Activated naive CD4-positive, alpha-beta T cell treated with Interleukin-2 at 50 U/mL for 16 hours (primary cell): ENCODE results near the gene STPG3.

Experiments
- DNase-seq: peaks from one replicate; pipeline ENCODE4 v3.0.0-alpha.2; 2020

The STPG3 gene

DNA sequence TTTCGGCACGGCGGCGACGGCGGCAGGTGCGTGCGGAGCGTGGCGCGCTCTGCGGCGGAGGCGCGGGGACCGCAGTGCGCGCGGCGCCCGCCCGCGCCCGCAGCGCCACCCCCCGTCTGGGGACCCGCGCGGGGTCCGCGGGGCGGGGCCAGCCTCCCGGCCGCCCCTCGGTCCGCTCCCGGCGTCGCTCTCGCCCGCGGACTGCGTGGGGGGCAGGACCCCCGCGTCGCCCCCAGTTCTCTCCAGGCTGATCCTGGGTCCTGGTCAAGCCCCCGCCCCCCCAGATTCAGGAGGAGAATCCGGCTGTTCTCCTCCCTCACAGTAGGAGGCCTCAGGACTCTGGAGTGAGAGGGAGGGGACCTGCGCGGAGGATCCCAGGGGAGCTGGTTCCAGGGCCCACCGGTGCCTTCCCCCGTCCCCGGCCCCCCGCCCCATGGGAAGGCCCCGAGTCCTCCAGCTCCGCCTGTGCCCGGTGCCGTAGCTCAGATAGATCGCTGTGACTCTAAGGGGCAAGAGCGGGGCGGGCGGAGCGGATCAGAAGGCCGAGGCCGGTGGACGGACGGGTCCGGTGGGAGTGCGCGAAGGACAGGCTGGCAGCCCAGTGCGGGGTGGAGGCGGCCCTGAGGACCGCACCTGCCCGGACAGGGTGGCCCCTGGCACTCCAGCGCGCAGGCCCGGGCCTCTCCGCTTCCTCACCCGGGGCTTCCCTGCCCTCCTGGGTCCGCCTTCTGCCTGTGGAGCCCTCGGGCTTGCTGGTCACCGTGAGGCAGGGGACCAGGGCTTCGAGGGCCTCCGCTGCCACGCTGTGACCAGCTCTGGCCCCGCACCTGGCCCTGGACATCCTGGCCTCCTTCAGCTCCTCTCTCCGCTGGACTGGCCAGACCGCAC lies 28.7 kb upstream of the STPG3 start, which contains the start of gene RNF208:
Gene RNF208 (minus strand): TSS at position 51 of the 888 bp plus-strand sequence. CDS start 1,028 bp downstream, outside the sequence.
- no peak for DNase-seq

DNA sequence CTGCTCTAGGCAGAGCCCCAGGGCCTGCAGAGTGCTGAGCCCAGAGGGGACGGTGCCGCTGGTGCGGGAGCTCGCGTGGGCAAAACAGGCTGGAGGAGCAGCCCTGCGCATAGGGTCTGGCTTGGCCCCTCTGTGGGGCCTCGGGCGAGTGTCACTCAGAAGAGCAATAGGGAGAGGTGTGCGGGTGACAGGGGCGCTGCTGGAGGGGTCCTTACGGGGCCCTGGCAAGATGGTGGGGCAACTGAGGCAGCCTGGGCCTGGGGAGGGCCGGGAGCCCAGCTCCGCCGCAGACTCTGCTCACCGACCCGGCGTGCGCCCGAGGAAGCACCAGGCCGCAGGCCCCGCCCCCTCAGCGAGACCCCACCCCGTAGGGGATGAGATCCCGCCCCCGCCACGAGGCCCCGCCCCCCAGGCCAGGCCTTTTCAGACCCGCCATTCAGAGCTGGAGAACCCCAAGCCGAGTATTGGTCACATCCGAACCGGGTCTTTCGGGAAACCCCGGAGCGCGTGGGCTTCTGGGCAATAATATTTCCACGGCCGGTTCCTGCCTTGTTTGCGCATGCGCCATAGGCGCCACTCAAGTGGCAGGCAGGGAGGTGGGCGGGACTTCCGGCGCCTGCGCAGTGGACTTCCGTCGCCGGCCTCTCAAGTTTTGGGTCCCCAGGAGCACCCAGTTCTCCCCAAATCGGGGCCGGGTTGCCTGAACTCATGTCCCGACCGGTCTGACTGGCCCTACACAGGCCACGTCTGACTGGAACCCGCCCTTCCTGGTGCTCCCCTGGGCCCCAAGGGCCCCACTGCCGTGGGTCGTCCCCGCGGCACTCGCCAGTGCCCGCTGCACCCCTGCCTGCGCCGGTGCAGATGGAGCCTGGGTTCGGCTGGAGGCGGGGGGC lies 27.8 kb upstream of the STPG3 start:
- DNase-seq, result peak; percentile 99

DNA sequence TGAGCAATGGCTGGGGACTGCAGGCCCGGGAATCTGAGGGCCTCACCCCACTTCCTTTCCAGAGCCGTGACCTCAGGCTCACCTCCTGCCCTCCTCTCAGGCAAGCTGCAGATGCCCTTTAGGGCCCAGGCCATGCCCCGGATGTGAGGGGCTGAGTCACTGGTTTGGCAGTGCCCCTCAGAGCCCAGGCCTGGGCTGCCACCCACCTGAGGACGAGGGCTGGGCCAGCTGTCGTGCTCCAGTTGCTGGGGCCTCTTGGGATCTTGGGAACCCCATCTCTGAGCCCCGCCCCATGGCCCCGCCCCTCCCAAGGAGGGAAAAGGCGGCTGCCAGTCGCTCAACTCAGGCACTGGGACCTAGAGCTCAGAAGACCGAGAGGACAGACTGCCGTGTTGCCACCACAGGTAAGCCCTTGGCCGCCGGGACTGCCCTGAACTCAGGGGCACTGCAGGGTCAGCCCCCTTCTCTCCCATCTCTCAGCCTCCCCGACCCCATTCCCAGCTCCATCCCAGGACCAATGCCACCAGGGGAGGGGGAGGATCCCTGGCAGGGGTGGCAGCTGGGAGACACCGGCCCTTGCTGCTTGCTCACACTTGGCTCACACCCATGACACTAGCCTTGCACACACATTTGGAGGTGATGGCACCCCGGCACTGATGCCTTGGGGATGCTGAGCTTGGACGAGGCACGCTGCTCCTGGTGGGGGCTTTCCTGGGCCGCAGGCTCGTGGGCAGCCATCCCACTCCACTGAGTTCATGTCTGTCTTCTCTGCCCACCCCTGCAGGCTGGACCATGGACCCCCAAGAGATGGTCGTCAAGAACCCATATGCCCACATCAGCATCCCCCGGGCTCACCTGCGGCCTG lies 26.0 kb upstream of the STPG3 start, which contains the start of gene CYSRT1:
Gene CYSRT1 (plus strand): TSS at position 345 of the 865 bp plus-strand sequence. CDS start 448 bp downstream, at position 793.
- DNase-seq, result no peak

DNA sequence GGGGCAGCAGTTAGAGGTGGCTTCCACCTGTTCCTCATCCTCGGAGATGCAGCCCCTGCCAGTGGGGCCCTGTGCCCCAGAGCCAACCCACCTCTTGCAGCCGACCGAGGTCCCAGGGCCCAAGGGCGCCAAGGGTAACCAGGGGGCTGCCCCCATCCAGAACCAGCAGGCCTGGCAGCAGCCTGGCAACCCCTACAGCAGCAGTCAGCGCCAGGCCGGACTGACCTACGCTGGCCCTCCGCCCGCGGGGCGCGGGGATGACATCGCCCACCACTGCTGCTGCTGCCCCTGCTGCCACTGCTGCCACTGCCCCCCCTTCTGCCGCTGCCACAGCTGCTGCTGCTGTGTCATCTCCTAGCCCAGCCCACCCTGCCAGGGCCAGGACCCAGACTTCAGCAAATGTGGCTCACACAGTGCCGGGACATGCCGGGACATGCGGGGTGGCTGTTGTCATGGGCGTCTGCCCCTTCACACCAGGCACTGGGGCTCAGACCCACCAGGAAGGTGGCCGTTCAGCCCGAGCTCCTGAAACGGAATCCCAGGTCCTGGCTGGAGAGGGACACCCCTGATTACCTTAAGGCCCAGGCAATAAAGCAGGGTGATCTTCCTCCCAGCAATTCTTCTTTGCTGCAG lies 25.3 kb upstream of the STPG3 start:
- DNase-seq, result no peak

DNA sequence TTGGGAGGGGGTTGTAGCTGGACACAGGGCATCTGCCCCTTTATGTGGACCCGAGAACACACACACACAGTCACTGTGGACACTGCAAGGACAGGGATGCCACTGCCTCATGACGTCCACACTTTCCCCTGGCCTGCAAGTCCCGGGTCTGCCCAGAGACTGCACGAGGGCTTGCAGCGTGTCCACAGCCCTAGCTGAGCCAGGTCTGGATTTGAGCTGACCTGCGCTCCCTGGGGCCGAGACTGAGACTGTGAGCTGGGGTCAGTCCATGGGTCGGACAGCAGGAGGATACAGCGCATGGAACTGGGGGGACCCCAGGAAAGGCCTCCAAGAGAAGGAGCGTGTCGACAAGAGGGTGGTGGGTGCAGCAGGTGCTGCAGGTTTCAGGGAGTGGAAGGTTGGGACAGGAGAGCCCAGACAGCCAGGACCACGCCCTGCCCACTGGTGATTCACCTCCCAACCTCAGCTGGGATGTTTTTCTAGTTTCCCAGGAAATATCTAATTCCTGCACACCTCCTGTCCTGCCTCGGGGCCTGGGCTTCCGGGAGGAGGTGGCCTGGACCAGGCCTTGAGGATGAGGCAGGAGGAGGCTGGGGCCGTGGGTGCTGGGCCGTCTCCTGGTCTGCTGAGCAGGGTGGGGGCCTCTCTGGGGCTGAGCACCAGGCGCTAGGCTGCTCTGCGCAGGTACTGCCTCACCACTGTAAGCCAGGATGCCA lies 24.6 kb upstream of the STPG3 start:
- DNase-seq, result no peak

DNA sequence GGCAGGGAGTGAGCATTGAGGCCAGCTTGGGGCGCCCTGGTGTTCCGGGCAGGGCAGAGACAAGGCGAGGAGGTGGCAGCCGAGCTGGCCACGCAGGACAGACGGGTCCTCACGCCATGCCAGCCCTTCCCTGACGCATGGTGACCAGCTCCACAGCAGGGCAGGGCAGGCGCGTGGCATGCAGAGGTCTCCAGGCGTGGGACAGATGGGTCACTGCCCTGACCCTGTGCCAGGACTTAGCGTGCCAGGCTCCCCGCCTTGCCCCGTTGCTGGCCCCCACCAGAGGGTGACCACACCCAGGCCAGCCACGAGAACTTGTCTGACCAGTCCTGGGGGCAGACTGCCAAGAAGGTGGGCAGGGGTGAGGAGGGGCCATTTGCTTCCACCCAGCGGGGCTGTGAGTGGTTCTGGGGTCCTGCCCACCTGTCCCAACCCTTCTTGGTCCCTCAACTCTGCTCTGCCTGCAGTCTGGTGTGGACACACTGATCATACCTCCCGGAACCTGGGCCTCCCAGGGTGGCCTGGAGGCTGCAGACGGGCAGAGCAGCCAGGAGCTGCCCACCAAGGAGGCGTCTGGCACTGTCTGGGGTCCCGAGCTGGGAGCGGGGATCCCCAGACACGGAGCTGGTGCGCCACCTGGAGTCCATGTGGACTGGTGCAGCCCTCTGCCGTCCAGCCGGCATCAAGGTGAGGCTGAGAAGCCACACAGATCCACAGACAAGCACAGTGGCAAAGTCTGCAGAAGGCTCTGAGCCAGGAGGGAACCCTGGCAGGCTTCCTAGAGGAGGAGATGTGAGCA lies 23.8 kb upstream of the STPG3 start, which contains the start of gene RNF224:
Gene RNF224 (plus strand): TSS at position 449 of the 799 bp plus-strand sequence. CDS start 834 bp downstream, outside the sequence.
- peak; percentile 82 for DNase-seq

DNA sequence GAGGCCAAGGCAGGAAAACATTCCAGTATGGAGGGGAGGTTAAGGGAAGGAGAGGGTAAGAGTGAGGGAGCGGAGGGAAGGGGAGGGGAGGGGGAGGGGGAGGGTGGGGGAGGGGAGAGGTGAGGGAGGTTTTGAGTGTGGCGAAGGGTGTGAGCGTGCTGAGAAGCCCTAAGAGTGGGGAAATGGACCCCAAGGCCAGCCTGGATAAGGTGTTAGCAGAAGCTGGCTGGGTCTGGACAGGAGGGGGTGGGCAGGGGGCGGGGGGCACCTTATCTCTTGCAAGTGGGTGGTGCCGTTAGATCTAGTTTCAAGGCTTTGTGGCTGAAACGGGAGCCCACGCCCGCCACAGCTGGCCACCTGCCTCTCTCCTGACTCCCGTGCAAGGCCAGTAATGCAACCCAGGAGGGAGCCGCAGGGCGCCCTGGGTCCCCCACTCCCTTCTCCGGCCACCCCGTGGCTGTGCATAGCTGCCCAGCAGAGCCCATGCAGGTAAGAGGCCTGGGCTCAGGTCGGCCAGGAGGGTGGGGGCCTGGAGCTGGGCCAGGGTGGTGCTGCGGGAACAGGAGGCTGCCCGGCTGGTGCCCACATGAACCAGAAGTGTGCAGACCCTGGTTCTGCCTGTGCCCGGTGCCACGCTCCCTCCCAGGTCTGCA lies 23.1 kb upstream of the STPG3 start:
- no peak for DNase-seq

DNA sequence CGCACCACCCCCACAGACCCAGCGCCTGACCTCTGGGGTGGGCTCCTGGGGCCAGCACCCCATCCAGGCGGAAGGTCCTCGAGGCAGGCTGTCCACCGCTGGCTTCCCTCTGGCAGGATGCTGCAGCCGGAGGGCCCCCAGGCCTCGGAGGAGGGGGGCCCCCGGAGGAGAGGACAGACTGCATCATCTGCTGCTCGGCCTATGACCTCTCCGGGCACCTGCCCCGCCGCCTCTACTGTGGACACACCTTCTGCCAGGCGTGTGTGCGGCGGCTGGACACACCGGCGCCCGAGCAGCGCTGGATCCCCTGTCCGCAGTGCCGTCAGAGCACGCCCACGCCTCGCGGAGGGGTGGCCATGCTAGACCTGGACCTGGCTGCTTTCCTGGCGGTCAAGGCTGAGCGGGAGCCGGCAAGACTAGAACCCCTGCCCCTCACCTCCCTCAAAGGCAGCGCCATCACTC lies 22.5 kb upstream of the STPG3 start:
- no peak for DNase-seq

DNA sequence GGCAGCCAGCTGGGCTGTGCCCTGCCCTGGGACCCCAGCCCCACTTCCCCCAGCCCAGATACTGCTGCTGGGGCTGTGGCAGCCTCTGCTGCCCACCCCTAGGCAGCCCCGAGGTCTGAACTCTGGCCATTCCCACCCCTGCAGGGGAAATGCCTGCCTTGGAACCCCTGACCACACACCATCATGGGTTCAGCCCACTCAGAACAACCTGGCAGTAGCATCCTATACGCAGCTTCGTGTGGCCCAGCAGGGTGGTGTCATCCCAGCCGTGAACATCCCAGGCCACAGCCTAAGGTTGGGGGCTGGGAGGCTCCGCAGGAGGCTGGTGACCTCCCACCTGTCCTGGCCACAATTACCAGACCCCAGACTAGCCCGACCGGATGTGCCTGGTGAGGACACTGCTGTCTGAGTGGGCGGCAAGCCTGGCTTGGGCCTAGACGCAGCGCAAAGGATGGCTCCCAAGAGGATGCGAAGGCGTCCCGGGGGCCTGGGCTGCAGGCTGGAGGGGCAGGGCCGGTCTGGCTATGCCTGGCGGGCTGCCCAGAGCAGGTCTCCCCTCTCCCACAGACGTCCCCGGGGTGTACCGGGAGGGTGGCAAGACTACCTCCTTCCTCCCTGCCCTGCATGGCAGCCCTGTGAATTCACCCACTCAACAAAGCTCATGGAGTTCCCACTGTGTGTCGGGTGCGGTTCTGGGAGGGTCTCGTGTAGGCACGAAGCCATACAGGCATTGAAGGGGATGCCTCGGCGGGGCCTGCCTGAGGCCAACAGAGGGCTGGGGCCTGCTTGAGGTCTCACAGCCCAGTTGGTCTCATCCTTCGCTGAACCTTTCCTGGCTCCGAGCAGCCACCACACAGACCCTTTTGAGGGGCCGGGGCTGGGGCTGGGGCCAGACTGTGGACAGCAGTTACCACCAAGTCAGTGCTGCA lies 21.9 kb upstream of the STPG3 start:
- no peak for DNase-seq

DNA sequence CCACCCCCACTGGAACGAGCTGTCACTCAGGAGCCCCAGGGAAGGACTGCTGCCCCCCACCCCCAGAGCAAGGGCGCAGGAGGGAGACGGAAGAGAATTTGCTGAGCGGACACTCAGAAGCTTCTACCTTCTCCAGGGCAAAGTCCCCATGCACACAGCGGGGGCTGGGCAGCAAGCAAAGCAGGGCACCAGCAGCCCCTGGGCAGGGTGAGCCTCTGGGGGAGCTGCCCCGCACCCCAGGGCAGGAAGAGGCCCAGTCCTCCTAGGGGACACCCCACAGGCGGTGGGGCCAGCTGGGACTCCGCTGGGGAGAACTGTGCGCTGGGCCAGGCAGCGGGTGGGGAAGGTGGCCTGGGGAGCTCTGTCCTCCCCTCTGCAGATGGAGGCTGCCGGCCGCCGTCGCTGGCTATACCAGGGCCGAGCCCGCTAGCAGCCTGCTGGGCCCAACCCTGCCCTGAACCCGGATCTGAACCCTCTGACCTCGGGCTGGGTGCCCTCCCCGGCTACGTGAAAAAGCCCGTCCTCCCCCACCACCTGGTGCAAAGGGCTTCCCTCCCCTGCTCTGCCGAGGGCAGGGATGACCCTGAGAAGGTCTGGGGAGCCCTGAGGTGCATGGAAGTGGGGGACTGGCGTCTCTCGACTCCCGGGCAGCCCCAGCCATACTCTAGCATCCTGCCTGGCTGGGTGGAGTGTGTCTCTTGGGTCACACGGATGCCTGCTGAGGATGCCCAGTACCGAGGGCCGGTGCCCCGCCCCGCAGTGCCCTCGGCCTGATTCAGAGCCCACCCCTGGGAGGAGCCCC lies 21.0 kb upstream of the STPG3 start:
- DNase-seq, result no peak

DNA sequence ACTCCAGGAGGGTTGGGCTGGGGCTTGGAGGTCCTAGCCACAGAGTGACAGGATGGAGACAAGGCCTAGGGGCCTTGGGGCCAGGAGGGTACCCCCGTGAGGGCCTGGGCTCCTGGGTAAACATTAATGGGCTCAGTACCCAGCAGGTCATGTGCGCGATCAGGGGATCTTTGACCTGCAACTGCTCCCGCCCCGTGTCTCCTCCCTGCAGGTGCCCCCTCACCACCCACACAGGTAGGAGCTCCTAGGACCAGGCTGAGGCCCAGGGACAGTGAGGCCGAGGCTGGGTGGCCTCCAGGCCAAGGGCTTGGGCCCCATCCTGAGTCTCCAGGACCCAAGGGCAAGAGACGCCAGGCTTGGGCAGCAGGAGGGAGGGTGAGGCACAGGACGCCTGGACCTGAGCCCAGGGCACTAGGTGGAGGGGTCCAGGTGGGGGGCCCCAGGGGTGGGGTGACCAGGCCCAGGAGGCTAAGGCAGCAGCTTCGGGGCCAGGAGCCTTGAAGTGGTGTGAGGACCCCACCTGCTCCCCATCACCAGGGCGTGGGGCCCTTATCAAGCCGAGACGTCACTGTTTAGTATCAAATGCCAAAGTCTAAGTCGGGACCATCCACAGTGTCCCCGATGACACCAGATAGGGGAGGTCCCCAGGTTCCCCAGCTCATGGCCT lies 20.2 kb upstream of the STPG3 start, which contains the start of gene SLC34A3:
Gene SLC34A3 (plus strand): TSS at position 197 of the 667 bp plus-strand sequence. CDS start 802 bp downstream, outside the sequence.
- no peak for DNase-seq

DNA sequence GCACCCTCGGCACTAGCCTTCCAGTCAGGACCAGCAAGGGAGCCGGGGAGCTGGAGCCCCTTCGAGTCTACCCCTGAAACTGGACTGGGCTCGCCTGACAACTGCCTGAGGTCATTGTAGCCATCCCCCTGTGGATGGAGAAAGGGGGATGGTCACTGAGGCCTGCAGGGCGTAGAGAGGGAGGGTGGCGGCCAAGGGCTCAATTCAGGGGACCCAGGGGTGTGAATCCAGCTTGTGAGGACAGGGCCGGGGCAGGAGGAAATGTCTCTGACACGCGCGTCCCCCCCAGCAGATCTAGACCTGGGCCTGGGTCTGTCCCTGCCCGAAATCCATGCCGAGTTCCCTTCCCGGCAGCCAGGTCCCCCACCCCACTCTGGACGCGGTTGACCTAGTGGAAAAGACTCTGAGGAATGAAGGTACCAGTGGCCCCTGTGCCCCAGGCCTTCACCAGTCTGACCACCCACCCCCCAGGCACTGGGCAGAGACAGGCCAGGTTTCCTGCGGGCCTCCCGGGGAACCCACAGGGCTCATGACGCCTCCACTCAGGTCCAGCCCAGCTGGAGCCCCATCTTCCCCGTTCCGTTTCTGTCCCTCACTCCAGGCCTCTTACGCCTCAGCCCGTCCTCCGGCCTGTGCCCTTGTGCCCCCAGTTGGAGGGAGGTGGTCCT lies 19.6 kb upstream of the STPG3 start:
- no peak for DNase-seq

DNA sequence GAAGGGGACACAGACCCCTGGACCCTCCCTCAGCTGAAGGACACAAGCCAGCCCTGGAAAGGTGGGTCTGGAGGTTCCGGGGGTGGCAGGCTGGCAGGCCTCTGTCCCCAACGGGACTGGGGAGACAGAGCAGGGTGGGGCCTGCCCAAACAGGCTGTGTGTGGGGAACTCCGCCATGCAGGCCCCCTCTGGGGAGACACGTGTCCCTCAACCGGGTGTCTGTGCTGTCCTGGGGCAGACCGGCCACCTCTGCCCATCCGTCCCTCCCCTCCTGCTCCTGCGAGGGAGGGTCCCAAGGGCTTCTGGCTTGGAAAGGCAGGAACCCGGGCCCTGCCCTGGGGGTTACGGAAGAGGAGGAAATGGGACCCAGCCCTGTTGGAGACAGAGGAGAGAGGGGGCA lies 19.0 kb upstream of the STPG3 start:
- DNase-seq, result no peak

DNA sequence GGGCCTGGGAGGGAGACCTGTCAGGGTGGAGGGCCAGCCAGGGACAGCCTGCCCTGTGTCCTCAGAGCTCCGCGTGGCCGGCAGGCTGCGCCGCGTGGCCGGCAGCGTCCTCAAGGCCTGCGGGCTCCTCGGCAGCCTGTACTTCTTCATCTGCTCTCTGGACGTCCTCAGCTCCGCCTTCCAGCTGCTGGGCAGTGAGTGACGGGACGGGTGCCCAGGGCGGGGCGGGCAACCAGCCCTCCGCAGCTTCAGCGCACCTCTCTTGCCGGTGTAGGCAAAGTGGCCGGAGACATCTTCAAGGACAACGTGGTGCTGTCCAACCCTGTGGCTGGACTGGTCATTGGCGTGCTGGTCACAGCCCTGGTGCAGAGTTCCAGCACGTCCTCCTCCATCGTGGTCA lies 18.6 kb upstream of the STPG3 start:
- no peak for DNase-seq

DNA sequence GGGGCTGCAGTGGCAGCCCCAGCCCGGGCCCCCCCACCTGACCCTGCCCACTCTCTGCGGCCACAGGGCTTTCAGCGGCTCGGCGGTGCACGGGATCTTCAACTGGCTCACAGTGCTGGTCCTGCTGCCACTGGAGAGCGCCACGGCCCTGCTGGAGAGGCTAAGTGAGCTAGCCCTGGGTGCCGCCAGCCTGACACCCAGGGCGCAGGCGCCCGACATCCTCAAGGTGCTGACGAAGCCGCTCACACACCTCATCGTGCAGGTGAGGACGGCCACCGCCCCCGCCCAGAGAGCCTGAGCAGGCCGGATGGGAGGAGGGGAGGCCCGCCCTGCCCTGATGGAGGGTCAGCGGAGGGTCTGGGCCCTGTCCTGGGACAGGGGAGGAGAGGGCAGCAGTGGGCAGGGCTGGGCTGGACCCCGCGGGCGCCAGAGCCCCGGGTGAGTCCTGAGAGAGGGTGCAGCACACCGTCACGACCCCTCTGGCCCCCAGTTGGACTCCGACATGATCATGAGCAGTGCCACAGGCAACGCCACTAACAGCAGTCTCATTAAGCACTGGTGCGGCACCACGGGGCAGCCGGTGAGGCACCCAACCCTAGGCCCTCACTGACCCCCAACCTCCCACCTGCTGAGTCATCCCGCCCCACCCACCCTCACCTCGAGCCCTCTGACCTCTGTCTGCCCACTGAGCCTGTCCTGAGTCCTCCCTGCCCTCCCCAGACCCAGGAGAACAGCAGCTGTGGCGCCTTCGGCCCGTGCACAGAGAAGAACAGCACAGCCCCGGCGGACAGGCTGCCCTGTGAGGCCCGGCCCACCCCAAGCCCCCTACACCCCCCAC lies 17.7 kb upstream of the STPG3 start:
- no peak for DNase-seq
